HG03066 (cell line): Measurements from ENCODE around the gene HLA-DQA2.
"Not testable (repeated sequence)": the region's sequence is repeated elsewhere in the genome, so short reads cannot be mapped to it uniquely, and the experiment has no call there.

ENCODE experiments used
- ATAC-seq: cut with Tn5 transposase; IDR thresholded peaks from one replicate; pipeline ENCODE4 v1.9.1; 2021; ENCODE audit warnings: low read depth; ENCODE audit not compliant: unreplicated experiment

Gene HLA-DQA2

GRCh38 chr6:32775071-32775470 is 33.9 kb downstream of the HLA-DQA2 start:
- ATAC-seq: no peak

- ATAC-seq: no peak
Measured at GRCh38 chr6:32779036-32779435, 37.8 kb downstream of the HLA-DQA2 start.

DNA sequence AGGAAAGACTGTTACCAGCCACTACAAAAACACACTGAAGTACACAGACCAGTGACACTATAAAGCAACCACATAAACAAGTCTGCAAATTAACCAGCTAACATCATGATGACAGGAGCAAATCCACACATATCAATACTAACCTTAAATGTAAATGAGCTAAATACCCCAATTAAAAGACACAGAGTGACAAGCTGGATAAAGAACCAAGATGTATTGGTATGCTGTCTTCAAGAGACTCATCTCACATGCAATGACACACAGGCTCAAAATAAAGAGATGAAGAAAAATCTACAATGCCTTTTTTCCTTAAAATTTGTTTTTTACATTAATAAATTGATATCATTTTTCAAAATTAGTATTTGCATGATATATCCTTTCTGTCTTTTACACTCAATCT is 41.7 kb downstream of the HLA-DQA2 start:
- ATAC-seq: not testable (repeated sequence)

GRCh38 chr6:32785781-32786533 is 44.8 kb downstream of the HLA-DQA2 start:
- no peak for ATAC-seq

DNA sequence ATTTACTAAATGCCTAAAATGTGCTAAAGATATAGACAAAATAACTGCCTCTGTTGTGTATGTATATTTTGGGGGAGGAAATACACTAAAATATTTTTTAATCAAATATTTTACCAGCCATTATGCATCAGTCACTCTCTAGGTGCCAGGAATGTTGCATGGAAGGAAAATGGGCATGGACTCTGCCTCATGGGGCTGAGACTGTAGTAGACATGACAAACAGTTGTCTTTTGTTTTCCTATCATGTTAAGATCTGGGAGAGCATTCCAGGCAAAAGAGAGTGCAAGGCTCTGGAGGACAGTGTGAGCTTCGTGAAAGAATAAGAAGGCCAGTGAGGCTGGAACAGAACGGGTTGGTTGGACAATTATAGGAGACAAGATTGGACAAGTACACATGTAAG is 49.1 kb downstream of the HLA-DQA2 start:
- ATAC-seq: no peak

- no peak for ATAC-seq
Measured at GRCh38 chr6:32792901-32793435, 51.8 kb downstream of the HLA-DQA2 start.

DNA sequence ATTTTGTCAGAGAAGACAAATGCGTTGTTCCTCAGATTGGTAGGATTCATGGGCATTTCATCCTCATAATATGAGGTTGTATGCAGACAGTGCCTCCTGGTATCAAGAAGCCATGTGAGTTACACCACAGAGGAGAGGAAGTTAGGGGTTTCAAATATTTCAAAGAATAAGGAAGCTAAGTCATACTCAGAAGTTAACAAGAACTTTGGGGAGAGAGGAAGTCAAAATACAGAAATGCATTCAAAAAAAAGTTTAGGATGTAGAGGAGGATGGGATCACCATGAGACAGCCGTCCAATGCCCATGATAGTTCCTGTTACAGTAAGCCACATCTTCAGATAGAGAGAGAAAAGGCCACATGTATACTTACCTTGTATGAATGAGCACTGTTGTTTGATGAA is 53.3 kb downstream of the HLA-DQA2 start:
- ATAC-seq: no peak
